ENCODE results near the gene HDAC5.

- no peak for TF ChIP-seq OSR2 (tag by site-specific recombination; IDR thresholded peaks at IDR 0.05)
- no peak for TF ChIP-seq SP2 (tag by site-specific recombination; IDR thresholded peaks at IDR 0.05)
- no peak for TF ChIP-seq YY1 (tag by site-specific recombination; IDR thresholded peaks at IDR 0.05)
- TF ChIP-seq, protein P1, sequence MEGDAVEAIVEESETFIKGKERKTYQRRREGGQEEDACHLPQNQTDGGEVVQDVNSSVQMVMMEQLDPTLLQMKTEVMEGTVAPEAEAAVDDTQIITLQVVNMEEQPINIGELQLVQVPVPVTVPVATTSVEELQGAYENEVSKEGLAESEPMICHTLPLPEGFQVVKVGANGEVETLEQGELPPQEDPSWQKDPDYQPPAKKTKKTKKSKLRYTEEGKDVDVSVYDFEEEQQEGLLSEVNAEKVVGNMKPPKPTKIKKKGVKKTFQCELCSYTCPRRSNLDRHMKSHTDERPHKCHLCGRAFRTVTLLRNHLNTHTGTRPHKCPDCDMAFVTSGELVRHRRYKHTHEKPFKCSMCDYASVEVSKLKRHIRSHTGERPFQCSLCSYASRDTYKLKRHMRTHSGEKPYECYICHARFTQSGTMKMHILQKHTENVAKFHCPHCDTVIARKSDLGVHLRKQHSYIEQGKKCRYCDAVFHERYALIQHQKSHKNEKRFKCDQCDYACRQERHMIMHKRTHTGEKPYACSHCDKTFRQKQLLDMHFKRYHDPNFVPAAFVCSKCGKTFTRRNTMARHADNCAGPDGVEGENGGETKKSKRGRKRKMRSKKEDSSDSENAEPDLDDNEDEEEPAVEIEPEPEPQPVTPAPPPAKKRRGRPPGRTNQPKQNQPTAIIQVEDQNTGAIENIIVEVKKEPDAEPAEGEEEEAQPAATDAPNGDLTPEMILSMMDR (tag by site-specific recombination; IDR thresholded peaks at IDR 0.05): no peak
- TF ChIP-seq, protein P2, sequence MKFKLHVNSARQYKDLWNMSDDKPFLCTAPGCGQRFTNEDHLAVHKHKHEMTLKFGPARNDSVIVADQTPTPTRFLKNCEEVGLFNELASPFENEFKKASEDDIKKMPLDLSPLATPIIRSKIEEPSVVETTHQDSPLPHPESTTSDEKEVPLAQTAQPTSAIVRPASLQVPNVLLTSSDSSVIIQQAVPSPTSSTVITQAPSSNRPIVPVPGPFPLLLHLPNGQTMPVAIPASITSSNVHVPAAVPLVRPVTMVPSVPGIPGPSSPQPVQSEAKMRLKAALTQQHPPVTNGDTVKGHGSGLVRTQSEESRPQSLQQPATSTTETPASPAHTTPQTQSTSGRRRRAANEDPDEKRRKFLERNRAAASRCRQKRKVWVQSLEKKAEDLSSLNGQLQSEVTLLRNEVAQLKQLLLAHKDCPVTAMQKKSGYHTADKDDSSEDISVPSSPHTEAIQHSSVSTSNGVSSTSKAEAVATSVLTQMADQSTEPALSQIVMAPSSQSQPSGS (tag by site-specific recombination; IDR thresholded peaks at IDR 0.05; ENCODE audit: low read depth): no peak
- TF ChIP-seq, protein P3, sequence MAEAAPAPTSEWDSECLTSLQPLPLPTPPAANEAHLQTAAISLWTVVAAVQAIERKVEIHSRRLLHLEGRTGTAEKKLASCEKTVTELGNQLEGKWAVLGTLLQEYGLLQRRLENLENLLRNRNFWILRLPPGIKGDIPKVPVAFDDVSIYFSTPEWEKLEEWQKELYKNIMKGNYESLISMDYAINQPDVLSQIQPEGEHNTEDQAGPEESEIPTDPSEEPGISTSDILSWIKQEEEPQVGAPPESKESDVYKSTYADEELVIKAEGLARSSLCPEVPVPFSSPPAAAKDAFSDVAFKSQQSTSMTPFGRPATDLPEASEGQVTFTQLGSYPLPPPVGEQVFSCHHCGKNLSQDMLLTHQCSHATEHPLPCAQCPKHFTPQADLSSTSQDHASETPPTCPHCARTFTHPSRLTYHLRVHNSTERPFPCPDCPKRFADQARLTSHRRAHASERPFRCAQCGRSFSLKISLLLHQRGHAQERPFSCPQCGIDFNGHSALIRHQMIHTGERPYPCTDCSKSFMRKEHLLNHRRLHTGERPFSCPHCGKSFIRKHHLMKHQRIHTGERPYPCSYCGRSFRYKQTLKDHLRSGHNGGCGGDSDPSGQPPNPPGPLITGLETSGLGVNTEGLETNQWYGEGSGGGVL (tag by site-specific recombination; IDR thresholded peaks at IDR 0.05): no peak
Observed at GRCh38 chr17:44164476-44164875, 41.0 kb upstream of the HDAC5 start.
